ENCODE measurements around the gene VKORC1.

The VKORC1 gene

DNA sequence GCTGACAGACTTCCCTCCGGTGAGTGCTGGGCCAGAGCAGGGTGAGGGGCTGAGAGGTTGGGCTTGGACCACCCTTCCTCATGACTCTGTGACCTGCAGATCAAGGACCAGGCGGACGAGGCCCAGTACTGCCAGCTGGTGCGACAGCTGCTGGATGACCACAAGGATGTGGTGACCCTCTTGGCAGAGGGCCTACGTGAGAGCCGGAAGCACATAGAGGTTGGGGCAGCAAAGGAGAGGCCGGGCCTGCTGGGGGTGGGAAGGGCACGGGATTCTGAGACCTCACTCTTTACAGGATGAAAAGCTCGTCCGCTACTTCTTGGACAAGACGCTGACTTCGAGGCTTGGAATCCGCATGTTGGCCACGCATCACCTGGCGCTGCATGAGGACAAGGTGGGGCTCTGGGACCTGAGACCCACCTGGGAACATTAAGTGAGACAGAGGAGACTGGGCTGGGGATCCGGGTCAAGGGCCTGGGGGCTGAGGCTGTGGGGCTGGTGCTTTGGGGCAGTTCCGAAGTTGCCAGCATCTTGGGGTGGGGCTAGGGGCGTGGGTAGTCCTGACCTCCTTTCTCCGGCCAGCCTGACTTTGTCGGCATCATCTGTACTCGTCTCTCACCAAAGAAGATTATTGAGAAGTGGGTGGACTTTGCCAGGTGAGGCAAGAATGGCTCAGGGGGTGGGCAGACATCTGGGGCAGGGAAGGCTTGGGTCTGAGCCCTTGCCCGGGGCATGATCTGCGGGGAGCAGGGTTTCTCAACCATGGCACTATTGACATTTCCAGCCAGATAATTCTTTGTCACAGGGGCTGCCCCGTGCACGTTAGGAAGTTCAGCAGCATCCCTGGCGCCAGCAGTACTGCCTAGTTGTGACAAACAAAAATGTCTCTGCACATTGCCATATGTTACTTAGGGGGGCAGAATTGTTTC lies 15.8 kb upstream of the VKORC1 start:
- H3K4me3 ChIP-seq (ENCODE audit: low read depth, low read length): no peak overlapping the region
- DNase-seq (ENCODE audit: low read depth, low spot score): no peak
- TF ChIP-seq, protein P1, sequence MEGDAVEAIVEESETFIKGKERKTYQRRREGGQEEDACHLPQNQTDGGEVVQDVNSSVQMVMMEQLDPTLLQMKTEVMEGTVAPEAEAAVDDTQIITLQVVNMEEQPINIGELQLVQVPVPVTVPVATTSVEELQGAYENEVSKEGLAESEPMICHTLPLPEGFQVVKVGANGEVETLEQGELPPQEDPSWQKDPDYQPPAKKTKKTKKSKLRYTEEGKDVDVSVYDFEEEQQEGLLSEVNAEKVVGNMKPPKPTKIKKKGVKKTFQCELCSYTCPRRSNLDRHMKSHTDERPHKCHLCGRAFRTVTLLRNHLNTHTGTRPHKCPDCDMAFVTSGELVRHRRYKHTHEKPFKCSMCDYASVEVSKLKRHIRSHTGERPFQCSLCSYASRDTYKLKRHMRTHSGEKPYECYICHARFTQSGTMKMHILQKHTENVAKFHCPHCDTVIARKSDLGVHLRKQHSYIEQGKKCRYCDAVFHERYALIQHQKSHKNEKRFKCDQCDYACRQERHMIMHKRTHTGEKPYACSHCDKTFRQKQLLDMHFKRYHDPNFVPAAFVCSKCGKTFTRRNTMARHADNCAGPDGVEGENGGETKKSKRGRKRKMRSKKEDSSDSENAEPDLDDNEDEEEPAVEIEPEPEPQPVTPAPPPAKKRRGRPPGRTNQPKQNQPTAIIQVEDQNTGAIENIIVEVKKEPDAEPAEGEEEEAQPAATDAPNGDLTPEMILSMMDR (IDR thresholded peaks at IDR 0.05; ENCODE audit: low read depth, low read length): no peak
- in situ Hi-C loops (cut with HindIII; ENCODE audit: low sequenced_read_pairs): no loop called here

DNA sequence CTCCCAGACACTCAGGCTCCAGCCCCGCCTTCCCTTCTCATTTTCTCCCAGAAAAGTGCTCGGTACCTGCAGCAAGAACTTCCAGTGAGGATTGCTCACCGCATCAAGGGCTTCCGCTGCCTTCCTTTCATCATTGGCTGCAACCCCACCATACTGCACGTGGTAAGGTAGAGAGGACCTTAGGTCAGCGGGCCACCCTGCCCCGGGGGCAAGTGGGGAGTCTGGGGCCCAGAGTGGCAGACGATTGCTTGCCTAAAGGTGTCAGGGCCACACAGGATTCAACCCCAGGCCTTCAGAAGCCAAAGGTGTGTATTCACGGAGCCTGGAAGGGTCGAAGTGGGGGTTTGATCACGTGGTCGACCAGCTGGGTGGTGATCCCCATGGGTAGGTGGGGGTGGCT lies 15.0 kb upstream of the VKORC1 start:
- in situ Hi-C loops (cut with HindIII; ENCODE audit: low sequenced_read_pairs): no loop called here
- no peak for DNase-seq (ENCODE audit: low read depth, low spot score)
- H3K4me3 ChIP-seq (ENCODE audit: low read depth, low read length): no peak overlapping the region
- TF ChIP-seq, protein P1 (IDR thresholded peaks at IDR 0.05; ENCODE audit: low read depth, low read length): no peak

DNA sequence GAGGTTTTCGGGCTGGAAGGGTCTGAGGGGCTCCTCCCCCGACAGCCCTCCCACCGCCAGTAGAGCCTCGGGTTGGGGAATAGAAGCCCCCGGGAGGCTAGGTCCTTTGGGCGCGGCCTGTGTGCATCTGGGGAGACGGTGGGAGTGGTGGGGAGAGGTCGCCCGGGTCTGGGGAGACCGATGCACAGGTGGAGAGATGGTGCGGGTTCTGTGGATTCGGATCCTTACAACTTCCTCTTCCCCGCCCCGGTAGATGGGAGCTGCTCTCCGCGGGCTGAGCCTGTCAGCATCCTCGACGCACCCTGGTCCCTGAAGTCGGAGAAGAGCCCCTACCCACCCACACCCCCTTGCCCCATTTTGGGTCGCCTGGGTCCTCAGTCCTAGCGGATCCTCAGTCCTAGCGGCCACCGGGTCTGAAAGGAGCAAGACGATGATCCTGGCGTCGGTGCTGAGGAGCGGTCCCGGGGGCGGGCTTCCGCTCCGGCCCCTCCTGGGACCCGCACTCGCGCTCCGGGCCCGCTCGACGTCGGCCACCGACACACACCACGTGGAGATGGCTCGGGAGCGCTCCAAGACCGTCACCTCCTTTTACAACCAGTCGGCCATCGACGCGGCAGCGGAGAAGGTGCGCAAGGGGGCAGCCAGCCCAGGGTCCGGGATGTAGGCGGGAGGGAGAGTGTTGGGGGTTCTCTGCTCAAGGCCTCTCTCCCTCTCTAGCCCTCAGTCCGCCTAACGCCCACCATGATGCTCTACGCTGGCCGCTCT lies 14.4 kb upstream of the VKORC1 start:
- TF ChIP-seq, protein P1 (IDR thresholded peaks at IDR 0.05; ENCODE audit: low read depth, low read length): no peak
- DNase-seq (ENCODE audit: low read depth, low spot score): no peak
- in situ Hi-C loops (cut with HindIII; ENCODE audit: low sequenced_read_pairs): no loop called here
- H3K4me3 ChIP-seq (ENCODE audit: low read depth, low read length): peak overlapping the region; percentile 76

DNA sequence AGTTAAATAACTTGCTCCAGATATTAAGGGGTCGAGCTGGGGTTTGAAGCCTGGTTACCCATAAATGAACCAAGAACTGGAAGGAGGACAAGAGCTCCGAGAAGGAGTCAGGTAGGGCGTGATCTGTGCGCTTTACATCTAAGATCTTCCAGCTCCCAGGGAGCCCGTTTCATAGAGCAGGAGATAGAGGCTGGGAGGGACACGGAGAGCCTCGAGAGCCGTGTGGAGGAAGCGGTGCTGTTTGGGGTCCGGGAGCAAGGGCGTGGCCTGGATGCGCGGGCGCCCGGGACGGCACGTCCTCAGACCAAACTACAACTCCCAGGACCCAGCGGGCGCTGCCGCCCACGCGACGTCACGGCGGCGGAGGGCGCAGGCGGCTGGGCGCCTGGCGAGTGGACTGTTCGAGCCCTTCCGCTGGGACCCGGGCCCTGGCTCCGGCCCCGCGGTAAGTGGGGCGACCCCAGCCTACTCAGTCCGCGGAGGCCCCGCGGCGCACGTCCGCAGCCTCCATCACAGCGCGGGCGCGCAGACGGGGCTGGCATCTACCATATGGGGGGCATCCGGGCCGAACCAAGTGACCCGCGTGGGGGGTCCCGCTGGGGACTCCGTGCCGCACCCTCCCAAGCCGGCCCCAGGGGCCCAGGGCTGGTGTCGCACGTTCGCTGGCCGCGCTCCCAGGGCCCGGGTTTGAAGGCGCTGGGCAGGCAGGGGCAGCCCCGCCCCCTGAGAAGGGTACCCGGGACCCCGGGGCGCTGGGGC lies 13.6 kb upstream of the VKORC1 start, which contains the start of gene BCKDK:
BCKDK (plus strand) TSS at position 352 of the 759 bp plus-strand sequence. CDS start 838 bp downstream, outside the sequence.
- in situ Hi-C loops (cut with HindIII; ENCODE audit: low sequenced_read_pairs): no loop called here
- H3K4me3 ChIP-seq (ENCODE audit: low read depth, low read length): peak within 1 kb of the TSS; percentile 76
- TF ChIP-seq, protein P1 (IDR thresholded peaks at IDR 0.05; ENCODE audit: low read depth, low read length): no peak
- DNase-seq (ENCODE audit: low read depth, low spot score): peak; percentile 61

DNA sequence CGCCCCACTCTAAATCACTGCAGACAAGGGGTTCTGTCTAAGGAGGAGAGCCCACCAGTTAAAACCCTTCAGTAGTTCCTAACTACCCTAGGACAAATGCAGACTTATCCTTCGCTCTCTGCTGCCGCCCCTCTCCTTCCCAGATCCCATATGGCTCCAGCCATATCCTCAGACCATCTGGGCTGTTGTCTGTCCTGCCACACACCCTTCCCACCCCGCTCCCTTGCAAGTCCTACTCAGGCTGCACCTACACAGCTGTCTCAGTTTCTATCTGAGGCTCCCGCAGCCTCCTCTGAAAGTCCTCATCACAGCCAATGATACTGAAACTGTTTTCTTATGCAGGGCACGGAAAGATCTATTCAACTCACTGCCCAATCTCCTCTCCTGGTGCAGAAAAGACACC lies 12.9 kb upstream of the VKORC1 start:
- no peak overlapping the region for H3K4me3 ChIP-seq (ENCODE audit: low read depth, low read length)

More for the DNA sequence above, 12.9 kb upstream of the VKORC1 start:
- DNase-seq (ENCODE audit: low read depth, low spot score): no peak
- in situ Hi-C loops (cut with HindIII; ENCODE audit: low sequenced_read_pairs): no loop called here
- TF ChIP-seq, protein P1 (IDR thresholded peaks at IDR 0.05; ENCODE audit: low read depth, low read length): no peak
